Measurements from ENCODE around the gene MYL5. TPM values are rescaled to one million over a fixed set of nuclear protein-coding genes. Genes with fewer than 3 reads are reported as not detected.
"Not testable (repeated sequence)": the region's sequence is repeated elsewhere in the genome, so short reads cannot be mapped to it uniquely, and the experiment has no call there.

MYL5 gene
- polyA plus RNA-seq, 3 donors: 21.6 to 23.2 (median 22.7) TPM

DNA sequence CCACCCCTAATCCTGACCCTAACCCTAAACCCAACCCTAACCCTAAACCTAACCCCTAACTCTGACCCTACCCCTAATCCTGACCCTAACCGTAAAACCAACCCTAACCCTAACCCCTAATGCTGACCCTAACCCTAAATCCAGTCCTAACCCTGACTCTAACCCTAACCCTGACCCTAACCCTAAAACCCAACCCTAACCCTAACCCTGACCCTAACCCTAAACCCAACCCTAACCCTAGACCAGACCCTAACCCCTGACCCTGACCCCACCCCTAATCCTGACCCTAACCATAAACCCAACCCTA is 30.6 kb downstream of the MYL5 start:
- no peak for DNase-seq

DNA sequence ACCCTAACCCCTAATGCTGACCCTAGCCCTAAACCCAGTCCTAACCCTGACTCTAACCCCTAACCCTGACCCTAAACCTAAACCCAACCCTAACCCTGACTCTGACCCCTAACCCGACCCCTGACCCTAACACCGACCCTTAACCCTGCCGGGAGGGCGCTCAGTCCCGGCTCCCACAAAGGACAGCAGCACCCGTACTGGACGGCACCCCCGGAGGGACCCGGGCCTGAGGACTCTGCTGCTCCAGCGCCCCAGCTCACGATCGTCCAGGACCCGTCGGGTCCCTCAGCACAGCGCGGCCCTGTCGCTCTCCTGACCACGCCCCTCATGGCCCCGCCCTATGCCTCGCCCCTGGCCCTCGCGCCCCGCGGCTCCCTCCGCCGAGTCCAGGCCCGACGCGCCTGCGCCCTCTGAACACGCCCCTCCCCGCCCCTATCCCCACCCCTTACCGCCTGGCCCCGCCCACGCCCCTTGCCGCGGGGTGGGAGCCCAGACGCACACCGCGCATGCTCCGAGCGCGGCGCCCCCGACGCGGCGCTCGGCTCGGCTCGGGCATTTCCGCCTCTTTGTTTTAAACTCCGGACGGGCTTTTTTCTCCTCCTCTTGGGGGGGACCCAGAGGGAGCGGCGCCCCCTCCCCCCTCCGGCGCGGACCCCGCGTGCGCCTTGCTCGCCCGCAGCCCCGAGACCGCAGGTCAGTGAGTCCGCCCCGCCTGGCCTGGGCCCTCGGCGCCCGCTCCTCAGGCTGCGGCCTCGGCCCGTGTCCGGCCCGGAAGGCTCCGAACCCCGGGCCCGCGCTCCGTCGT is 31.1 kb downstream of the MYL5 start, which contains the start of gene PCGF3:
PCGF3 (plus strand) TSS at position 555 of the 805 bp plus-strand sequence. CDS start 27,849 bp downstream, outside the sequence.
- DNase-seq: peak; percentile 94

DNA sequence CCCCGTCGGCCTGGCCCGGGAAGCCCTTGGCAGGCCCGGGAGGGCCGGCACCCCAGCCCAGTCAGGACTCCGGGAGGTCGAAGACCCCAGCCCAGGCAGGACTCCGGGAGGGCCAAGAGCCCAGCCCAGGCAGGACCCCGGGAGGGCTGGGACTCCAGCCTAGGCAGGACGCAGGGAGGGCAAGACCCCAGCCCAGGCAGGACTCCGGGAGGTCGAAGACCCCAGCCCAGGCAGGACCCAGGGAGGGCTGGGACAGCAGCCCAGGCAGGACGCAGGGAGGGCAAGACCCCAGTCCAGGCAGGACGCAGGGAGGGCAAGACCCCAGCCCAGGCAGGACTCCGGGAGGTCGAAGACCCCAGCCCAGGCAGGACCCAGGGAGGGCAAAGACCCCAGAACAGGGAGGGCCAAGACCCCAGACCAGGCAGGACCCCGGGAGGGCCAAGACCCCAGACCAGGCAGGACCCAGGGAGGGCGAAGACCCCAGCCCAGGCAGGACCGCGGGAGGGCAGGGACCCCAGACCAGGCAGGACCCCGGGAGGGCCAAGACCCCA is 31.8 kb downstream of the MYL5 start:
- not testable (repeated sequence) for DNase-seq

DNA sequence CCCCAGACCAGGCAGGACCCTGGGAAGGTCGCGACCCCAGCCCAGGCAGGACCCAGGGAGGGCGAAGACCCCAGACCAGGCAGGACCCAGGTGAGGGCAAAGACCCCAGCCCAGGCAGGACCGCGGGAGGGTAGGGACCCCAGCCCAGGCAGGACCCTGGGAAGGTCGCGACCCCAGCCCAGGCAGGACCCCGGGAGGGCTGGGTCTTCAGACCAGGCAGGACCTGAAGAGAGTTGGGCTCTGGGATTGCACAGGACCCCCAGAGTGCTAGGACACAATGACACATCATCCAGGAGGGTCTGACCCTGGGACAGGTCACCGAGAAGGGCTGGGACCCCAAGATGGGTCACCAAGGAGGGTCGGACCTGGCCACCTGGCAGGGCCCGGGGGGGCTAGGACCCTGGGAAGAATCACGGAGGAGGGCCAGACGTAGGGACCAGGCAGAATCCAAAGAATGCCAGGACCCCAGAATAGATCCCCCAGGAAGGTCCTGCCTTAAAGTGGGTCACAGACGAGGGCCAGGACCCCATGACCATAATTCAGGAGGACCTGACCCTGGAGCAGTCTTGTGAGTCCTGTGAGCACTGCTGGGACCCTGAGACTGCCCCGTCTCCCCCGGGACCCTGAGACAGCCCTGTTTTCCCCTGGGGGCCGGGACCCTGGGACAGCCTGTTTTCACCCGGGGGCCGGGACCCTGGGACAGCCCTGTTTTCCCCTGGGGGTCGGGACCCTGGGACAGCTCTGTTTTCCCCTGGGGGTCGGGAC is 32.7 kb downstream of the MYL5 start:
- DNase-seq: no peak

DNA sequence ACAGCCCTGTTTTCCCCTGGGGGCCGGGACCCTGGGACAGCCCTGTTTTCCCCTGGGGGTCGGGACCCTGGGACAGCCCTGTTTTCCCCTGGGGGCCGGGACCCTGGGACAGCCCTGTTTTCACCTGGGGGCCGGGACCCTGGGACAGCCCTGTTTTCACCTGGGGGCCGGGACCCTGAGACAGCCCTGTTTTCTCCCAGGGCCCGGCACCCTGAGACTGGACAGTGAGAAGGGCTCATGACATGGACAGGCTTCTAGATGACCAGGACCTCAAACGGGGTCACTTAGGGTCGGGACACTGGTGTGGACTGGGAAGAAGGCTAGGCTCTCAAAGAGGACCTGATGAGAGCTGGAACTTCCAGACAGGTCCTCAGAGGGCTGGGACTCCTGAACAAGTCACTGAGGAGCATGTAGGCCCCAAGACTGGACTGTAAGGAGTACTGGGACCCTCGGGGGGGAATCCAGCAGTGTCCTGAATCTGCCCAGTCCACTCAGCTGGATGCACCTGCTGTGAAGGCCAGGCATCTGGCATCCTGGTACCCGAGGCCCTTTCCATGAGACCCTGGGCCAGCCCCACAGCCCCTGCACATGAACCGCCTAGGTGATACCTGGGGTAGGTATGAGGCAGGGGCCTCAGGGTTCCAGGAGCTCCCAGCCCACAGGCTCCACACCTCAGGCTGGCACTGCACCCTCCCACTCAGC is 33.7 kb downstream of the MYL5 start:
- no peak for DNase-seq

DNA sequence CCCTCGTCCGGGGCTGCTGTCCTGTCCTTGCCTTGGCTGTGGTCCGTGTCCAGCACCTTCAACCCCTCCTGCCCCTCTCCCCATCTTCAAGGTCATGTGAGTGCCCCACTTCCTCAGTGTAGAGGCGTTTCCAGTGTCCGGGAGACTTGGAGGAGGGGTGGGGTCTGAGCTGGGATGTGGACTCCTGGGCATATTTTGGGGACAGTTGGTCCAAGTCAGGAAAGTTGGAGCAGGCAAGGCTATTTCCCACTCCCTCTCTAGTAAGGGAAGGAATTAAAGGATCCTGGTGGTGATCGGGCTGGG is 34.2 kb downstream of the MYL5 start:
- no peak for DNase-seq

DNA sequence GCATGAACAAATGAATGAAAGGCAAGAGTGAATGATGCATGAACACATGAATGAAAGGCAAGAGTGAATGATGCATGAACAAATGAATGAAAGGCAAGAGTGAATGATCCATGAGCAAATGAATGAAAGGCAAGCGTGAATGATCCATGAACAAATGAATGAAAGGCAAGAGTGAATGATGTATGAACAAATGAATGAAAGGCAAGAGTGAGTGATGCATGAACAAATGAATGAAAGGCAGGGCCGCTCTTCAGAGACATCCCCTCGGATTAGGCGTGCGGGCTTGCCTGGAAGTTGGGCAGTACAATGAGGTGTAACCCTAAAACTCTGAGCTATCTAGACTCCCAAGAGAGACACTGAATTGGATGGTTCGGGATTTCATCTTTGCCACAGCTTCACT is 35.0 kb downstream of the MYL5 start:
- no peak for DNase-seq

DNA sequence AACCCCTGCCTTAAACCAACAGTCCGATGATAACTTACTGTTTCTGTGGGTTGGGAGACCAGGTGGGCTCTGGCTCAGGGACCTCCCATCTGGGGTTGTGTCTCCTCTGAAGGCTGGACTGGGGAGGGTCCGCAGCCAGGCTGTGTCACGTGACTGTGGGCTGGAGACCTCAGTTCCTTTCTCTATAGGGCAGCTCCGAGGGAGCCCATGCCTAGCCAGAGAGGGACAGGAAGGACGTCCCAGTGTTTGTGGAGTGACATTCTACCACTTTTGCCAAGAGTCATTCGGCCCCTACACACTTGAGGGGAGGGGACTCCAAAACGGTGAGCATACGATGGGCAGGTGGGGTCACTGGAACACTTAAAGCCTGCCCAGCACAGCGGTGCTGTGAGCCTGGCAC is 35.8 kb downstream of the MYL5 start:
- DNase-seq: no peak

DNA sequence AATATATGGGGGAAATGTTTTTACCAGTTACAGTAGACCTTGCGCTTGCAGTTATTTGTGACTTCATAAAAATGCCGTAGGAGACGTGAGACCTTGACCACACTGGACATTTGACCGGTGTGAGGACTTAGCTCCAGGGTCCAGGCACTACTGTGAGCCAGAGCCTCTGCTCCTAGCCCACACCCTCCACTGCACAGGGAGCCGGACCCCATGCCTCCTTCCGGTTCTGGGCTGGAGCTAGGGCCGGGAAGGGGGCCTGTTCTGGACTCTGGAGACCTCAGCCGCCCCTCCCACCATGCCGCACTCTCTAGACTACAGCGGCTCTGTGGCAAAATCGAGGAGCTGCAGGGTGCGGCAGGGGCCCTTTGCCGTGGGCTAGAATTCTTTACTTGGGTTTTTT is 36.6 kb downstream of the MYL5 start:
- no peak for DNase-seq

DNA sequence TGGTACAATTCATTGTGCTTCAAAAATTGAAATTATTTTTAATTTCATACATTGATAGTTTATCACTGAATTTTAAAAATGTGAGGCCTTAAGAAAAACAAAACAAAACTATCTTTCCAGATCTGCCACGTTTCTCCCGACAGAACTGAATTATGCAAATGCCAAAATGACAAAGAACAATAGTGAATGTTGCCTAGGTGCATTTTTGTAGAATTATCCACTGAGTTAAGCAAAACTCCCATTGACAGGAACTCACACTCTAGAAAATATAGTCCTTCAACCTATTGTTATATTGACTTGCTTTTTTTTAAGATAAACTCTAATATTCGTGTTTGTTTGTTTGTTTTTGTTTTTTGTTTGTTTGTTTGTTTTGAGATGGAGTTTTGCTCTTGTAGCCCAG is 37.8 kb downstream of the MYL5 start:
- DNase-seq: no peak

DNA sequence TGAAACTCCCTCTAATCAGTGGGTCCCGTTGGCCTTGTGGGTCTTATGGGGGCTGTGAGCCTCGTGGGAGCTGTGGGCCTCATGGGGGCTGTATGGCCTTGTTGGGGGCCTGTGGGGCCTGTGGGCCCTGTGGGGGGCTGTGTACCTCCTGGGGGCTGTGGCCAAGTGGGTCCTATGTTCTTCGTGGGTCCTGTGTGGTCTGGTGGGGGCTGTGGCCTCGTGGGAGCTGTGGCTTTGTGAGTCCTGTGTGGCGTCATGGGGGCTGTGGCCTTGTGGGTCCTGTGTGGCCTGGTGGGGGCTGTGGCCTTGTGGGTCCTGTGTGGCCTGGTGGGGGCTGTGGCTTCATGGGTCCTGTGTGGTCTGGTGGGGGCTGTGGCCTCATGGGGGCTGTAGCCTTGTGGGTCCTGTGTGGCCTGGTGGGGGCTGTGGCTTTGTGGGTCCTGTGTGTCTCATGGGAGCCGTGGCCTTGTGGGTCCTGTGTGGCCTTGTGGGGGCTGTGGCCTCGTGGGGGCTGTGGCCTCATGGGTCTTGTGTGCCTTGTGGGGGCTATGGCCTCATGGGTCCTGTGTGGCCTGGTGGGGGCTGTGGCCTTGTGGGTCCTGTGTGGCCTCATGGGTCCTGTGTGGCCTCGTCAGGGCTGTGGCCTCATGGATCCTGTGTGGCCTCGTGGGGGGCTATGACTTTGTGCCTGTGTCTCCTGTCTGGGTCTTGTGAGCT is 38.7 kb downstream of the MYL5 start:
- DNase-seq: no peak

DNA sequence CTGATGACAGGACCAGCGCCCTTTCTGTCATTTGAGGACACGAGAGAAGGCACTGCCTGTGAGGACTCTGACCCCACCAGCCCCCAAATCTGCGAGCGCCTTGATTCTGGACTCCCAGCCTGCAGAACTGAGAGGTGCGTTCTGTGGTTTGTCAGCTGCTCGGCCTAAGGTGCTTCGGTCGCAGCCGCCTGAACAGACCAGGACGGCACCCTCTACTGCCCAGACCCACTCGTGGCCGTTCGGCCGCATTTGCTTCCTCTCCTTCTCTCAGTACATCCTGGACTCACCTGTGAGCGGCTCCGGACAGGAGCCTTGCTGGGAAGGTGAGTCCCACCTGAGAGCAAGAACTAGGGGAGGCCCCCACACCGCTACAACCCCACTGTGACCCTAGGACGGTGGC is 39.7 kb downstream of the MYL5 start:
- DNase-seq: no peak

DNA sequence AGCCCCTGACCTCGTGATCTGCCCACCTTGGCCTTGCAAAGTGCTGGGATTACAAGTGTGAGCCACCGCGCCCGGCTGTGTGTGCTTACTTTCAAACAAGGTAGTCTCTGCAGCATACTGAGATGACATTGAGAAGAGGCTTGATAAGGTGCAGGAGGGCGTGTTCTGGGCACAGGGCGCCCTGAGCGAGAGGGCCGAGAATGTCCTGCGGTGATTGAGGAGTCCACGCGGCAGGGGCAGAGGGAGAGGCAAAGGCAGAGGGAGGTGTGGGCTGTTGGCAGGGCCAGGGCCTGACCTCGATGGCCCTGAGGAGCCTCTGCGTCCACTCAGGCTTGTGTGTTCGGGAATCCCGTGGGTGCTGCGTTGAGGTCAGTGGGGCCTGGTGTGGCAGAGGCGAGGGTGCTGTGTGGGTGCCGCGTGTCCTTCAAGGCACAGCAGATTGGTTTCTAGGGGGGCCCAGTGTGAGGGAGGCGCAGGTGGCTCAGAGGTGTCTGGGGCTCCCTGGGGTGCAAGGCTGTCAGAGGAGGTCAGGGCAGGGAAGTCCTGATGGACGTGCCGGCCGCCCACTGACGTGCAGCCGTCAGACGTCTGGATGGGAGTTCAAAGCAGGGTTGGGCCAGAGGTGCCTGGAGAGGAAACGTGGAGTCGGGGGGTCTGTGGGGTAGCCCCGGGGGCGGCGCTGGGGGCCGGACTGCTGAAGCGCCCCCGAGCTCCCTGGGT is 43.4 kb downstream of the MYL5 start:
- DNase-seq: no peak

DNA sequence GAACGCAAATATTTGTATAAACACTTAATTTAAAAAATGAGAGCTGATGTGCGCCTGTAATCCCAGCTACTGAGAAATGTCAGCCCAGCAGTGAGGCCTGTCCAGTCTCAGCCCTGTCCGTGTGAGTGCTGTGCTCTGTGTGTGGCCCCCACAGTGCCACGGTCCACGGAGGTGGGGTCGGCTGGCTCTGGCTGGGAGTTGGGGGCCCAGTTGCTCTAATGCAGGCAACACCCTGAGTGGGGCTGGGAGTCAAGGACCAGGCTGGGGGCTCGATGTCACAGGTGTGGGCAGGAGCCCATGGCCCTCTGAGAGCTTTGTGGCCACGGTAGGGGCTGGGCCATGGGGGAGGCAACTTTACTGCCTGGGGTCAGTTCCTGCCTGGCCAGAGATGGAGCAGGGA is 44.1 kb downstream of the MYL5 start:
- DNase-seq: no peak

DNA sequence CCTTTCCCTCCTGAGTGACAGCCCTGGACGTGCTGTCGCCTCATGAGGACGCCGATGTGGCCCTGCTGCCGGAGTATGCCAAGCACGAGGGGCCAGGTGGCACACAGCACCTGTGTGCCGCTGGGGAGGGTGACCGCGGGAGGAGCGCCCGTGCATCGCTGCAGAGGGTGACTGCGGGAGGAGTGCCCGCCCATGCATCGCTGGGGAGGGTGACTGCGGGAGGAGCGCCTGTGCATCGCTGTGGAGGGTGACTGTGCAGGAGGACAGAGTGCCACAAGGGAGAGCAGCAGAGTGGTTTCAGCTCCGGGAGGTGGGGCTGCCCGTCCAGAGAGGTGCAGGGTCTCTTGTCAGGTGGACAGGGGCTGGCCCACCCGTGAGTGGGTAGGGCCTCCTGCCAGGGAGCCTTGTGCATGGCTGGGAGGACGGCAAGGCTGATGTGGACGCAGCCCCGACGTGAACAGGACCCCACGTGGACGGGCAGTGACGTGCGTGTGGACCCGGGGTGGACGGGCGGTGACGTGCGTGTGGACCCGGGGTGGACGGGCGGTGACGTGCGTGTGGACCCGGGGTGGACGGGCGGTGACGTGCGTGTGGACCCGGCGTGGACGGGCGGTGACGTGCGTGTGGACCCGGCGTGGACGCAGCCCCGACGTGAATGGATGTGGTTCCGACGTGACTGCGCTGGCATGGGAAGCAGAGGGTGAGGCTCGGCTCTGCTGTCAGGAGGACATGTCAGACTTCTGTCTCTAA is 45.9 kb downstream of the MYL5 start:
- DNase-seq: no peak

DNA sequence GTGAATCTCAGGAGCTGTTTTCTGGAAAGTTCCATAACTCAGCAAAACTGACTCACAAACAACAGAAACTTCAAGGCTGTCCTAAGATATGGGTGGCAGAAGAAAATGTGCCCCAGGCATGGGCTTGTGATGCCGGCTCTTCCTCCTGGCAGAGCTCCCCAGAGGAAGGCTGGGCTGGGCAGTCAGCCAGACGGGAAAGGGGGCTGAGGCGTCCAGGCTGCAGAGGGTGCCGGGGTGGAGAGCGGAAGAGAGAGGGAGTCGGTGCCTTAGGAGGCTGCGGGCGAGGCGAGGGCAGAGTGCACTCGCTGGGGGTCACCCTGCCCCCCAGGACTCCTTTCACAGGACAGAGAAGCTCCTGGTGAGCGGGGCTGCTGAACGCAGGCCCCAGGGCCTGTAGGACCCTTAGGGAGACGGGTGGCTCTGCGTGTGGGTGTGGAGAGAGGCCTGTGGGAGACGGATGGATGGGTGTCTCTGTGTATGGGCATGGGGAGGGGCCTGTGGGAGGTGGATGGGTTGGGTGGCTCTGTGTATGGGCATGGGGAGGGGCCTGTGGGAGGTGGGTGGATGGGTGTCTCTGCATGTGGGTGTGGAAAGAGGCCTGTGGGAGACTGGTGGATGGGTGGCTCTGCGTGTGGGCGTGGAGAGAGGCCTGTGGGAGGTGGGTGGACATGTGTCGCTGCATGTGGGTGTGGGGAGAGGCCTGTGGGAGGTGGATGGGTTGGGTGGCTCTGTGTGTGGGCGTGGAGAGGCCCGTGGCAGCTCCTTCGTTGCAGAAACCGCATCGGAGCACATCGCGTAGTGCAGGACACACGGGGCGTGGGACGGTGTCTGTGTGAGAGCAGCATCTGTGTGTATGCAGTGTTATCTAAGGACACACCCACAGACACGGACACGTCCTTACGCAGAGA is 47.2 kb downstream of the MYL5 start:
- no peak for DNase-seq

DNA sequence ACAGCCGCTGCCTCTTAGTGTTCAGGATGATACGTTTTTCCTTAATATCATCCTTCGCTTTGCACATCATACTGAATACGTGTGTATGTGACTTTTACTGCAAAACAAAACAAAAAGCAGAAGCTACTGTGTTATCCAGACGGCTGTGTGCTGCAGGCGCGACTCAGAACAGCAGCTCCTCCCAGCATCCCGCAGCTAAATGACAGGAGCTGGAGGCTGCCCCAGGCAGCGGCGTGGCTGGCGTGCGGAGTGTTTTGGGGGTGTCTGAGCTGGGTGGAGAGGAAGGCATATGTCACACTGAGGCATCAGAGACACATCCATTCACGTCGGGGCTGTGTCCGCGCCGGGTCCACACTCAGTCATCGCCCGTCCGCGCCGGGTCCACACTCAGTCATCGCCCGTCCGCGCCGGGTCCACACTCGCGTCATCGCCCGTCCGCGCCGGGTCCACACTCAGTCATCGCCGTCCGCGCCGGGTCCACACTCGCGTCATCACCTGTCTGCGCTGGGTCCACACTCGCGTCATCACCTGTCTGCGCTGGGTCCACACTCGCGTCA is 47.9 kb downstream of the MYL5 start:
- no peak for DNase-seq

DNA sequence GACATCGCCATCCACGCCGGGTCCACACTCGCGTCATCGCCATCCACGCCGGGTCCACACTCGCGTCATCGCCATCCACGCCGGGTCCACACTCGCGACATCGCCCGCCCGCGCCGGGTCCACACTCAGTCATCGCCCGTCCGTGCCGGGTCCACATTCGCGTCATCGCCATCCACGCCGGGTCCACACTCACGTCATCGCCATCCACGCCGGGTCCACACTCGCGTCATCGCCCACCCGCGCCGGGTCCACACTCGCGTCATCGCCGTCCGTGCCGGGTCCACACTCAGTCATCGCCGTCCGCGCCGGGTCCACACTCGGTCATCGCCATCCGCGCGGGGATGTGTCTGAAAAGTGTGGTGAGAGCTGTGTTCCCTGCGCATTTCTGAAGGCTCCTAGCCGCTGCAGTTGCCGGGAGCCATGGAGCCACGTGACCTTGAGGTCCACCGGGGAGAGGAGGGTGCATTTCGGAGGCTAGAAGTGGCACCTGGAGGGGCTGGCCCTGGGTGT is 48.6 kb downstream of the MYL5 start:
- DNase-seq: no peak

All from renal pelvis (tissue), 4 donors.